HL-60 (cell line): ENCODE results near the gene SMU1.
A peak's percentile ranks its signal among the peaks of the same experiment; 100 is the strongest.

Experiments
- DNase-seq, 2 experiments: peaks; one replicate each; pipeline ENCODE4 v3.0.0-alpha.2; 2010 to 2020; ENCODE audit warnings: low read depth in 1 of 2, low spot score in 1 of 2
- H3K27ac ChIP-seq: fragments of 250-450 bp; sonication (Bioruptor Pico); replicated peaks from 2 replicates; pipeline ENCODE4 v1.5.1; 2020; ENCODE audit warnings: mild to moderate bottlenecking, moderate library complexity
- H3K27me3 ChIP-seq: fragments of 250-450 bp; sonication (Bioruptor Pico); 2 replicates; pipeline ENCODE4 v1.5.1; 2021; ENCODE audit warnings: mild to moderate bottlenecking, moderate library complexity; ENCODE audit not compliant: insufficient read depth, poor library complexity, severe bottlenecking
- H3K4me3 ChIP-seq: replicated peaks from 2 replicates; pipeline ENCODE4 v1.5.1; 2011; ENCODE audit warnings: mild to moderate bottlenecking, control low read depth, low read length; ENCODE audit not compliant: insufficient read depth
- GABPA ChIP-seq: IDR thresholded peaks from 2 replicates; pipeline ENCODE4 v1.6.1; 2012; ENCODE audit warnings: low read depth
- POLR2AphosphoS5 ChIP-seq: IDR thresholded peaks from 2 replicates; pipeline ENCODE4 v1.6.1; 2012; ENCODE audit warnings: low read depth
- SPI1 ChIP-seq: IDR thresholded peaks from 2 replicates; pipeline ENCODE4 v1.6.1; 2012; ENCODE audit warnings: low read depth, mild to moderate bottlenecking, borderline replicate concordance
- TF ChIP-seq, protein P1 (sequence below): IDR thresholded peaks from one replicate; pipeline ENCODE4 v1.5.1; 2011; ENCODE audit warnings: low read length, control low read depth, inconsistent platforms; ENCODE audit not compliant: insufficient read depth
- TF ChIP-seq, protein P2 (sequence below): IDR thresholded peaks from 2 replicates; pipeline ENCODE4 v1.6.1; 2012; ENCODE audit warnings: low read depth; ENCODE audit not compliant: insufficient replicate concordance

SMU1 gene

DNA sequence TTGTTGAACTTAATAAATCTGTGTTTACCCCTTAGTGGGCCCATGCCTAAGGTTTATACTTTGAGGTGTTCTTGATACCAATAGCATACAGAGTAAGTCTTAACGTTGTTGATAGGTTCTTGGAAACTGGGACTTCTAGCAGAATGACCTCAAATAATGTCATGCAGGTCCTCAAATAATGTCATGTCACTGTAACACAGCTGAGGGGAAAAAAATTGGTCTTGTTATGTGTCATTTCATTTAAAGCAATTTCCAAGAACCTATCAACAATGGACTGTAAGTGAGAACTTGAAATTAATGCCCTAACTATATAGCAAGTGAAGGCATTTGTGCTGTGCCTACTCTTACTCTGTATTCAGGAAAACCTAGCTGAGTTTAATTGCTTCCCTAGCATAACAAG is 44.2 kb downstream of the SMU1 start:
- TF ChIP-seq, protein P1, sequence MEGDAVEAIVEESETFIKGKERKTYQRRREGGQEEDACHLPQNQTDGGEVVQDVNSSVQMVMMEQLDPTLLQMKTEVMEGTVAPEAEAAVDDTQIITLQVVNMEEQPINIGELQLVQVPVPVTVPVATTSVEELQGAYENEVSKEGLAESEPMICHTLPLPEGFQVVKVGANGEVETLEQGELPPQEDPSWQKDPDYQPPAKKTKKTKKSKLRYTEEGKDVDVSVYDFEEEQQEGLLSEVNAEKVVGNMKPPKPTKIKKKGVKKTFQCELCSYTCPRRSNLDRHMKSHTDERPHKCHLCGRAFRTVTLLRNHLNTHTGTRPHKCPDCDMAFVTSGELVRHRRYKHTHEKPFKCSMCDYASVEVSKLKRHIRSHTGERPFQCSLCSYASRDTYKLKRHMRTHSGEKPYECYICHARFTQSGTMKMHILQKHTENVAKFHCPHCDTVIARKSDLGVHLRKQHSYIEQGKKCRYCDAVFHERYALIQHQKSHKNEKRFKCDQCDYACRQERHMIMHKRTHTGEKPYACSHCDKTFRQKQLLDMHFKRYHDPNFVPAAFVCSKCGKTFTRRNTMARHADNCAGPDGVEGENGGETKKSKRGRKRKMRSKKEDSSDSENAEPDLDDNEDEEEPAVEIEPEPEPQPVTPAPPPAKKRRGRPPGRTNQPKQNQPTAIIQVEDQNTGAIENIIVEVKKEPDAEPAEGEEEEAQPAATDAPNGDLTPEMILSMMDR = no peak
- TF ChIP-seq SPI1 = no peak
- TF ChIP-seq, protein P2, sequence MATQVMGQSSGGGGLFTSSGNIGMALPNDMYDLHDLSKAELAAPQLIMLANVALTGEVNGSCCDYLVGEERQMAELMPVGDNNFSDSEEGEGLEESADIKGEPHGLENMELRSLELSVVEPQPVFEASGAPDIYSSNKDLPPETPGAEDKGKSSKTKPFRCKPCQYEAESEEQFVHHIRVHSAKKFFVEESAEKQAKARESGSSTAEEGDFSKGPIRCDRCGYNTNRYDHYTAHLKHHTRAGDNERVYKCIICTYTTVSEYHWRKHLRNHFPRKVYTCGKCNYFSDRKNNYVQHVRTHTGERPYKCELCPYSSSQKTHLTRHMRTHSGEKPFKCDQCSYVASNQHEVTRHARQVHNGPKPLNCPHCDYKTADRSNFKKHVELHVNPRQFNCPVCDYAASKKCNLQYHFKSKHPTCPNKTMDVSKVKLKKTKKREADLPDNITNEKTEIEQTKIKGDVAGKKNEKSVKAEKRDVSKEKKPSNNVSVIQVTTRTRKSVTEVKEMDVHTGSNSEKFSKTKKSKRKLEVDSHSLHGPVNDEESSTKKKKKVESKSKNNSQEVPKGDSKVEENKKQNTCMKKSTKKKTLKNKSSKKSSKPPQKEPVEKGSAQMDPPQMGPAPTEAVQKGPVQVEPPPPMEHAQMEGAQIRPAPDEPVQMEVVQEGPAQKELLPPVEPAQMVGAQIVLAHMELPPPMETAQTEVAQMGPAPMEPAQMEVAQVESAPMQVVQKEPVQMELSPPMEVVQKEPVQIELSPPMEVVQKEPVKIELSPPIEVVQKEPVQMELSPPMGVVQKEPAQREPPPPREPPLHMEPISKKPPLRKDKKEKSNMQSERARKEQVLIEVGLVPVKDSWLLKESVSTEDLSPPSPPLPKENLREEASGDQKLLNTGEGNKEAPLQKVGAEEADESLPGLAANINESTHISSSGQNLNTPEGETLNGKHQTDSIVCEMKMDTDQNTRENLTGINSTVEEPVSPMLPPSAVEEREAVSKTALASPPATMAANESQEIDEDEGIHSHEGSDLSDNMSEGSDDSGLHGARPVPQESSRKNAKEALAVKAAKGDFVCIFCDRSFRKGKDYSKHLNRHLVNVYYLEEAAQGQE = no peak
- no peak for TF ChIP-seq POLR2AphosphoS5
- no peak for TF ChIP-seq GABPA
- H3K4me3 ChIP-seq = no peak overlapping the region
- DNase-seq = no peak
- H3K27ac ChIP-seq = no peak overlapping the region
- H3K27me3 ChIP-seq = no peaks in the 10 kb centered on the region

DNA sequence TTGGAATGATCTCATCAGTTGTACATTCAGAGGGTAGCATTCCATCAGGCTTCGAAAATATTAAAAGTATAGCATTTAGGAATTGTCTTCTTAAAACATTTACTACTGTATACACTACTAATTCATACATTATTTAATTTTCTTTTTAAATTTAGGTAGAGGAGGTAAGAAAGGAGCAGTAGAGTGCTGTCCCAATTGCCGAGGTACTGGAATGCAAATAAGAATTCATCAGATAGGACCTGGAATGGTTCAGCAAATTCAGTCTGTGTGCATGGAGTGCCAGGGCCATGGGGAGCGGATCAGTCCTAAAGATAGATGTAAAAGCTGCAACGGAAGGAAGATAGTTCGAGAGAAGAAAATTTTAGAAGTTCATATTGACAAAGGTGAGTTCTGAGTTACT is 46.2 kb downstream of the SMU1 start:
- H3K27ac ChIP-seq = no peak overlapping the region
- TF ChIP-seq, protein P1 = no peak
- TF ChIP-seq GABPA = no peak
- no peak for DNase-seq
- no peaks in the 10 kb centered on the region for H3K27me3 ChIP-seq
- no peak overlapping the region for H3K4me3 ChIP-seq

DNA sequence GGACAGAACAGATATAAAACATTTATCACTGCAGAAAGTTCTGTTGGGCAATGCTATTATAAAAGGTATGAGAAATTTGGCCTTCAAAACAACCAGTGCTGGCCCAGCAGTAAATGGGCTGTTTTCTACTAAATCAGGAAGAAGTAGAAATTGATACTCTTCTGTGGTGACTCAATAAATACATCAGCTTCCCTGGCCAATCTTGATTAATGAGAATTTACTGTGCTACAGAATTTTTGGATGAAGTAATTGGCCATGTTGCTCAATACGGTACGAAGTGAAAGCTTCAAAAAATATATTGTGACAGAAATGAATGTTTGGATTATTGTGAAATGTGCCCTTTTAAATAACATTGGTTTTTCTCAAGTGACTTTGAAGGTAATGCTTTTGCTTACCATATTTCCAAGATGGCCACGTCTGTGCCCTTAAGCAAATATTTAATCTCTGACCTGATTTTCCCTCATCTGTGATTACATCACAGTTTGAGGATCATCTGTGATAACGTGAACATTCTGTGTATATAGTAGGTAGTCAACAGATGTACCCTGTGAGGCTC is 47.2 kb downstream of the SMU1 start:
- DNase-seq = peak; percentile 15 to 71
- TF ChIP-seq SPI1 (no peak), POLR2AphosphoS5 (no peak)
- Histone ChIP-seq H3K27ac (no peak overlapping the region), H3K27me3 (no peaks in the 10 kb centered on the region), H3K4me3 (no peak overlapping the region)

DNA sequence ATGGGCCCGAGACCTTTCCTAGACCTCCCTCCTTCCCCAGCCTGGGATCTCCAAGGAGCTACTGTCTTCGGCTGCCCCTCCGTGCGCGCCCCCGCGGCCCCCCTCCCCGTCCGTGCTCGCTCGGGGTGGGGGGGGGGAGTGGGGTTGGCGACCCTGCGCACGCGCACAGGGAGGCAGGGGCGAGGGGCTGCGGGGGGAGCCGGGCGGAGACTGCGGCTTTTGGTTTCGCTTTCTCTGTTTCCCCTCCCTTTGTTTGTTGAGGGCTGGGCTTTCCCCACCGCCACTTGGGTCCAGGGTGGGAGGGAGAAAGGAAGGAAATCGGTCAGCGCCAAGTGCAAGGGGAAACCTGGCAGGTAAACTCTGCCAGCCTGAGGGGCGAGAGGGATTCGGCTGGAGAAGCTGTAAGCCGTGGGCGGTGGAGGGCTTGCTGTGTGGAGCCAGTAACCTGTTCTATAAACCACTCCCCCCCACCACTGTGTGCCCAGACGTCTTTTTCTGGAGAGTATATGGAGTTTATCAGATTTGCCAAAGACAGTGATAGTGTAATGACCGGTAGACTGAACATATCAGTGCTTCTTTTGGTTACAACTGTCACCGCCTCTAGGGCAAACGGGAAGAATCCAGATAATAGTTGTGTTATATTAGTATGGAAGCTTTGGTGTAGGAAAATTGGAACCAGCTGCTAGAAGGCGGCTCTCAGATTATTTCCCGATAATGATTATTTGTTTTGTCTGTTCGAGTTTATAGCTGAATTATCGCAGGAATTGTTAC is 50.7 kb downstream of the SMU1 start:
- TF ChIP-seq, protein P1 = no peak
- TF ChIP-seq POLR2AphosphoS5 (no peak), GABPA (no peak), SPI1 (no peak)
- TF ChIP-seq, protein P2 = no peak
- DNase-seq = peak in 1 of 2 experiments; percentile 54
- H3K4me3 ChIP-seq = peak overlapping the region; percentile 92
- H3K27me3 ChIP-seq = no peaks in the 10 kb centered on the region
- peak overlapping the region; percentile 92 for H3K27ac ChIP-seq
